K562 (cell line): ENCODE measurements around the gene ZNF549. TPM values are rescaled to one million over a fixed set of nuclear protein-coding genes. Genes with fewer than 3 reads are reported as not detected.
A peak's percentile ranks its signal among the peaks of the same experiment; 100 is the strongest.

Experiments
- CAMTA2 ChIP-seq: fragments of 250-450 bp; sonication (Bioruptor Pico); conservative IDR thresholded peaks from 2 replicates; pipeline ENCODE4 v1.5.1; 2022
- HDAC1 ChIP-seq, 2 experiments: fragments of 450-650 bp; IDR thresholded peaks; 2 replicates each; pipeline ENCODE4 v1.6.1; 2016 to 2017; ENCODE audit warnings: inconsistent platforms in 1 of 2, mild to moderate bottlenecking in 1 of 2, moderate library complexity in 1 of 2
- JUND ChIP-seq, 2 experiments: IDR thresholded peaks; 2 replicates in 1 of 2; 3 replicates in 1 of 2; pipeline ENCODE4 v1.6.1; 2011; ENCODE audit warnings: borderline replicate concordance in 2 of 2, low read depth in 2 of 2, low read length in 2 of 2, improper control_type of control experiment in 1 of 2, missing biosample characterization in 1 of 2, missing genetic modification characterization in 1 of 2, missing genetic modification reagents in 1 of 2
- POLR2AphosphoS5 ChIP-seq: IDR thresholded peaks from 2 replicates; pipeline ENCODE4 v1.6.1; 2011; ENCODE audit warnings: mild to moderate bottlenecking, low read depth, low read length, moderate library complexity; ENCODE audit not compliant: control insufficient read depth, insufficient read depth
- PTBP1 ChIP-seq: fragments of 200-400 bp; formaldehyde crosslinking; IDR thresholded peaks from 2 replicates; pipeline ENCODE4 v1.6.1; 2017; ENCODE audit warnings: low read depth, low read length
- RBBP5 ChIP-seq: fragments of 200-600 bp; sonication (generic); IDR thresholded peaks from 2 replicates; pipeline ENCODE4 v1.6.1; 2012; ENCODE audit warnings: borderline replicate concordance, mild to moderate bottlenecking, low read length, control low read depth, inconsistent platforms; ENCODE audit not compliant: insufficient read depth, poor library complexity, severe bottlenecking
- REST ChIP-seq, 2 experiments: fragments of 450-650 bp; formaldehyde crosslinking in 1 of 2; IDR thresholded peaks; 2 replicates each; pipeline versions ENCODE4 v1.4.0 to v1.6.1; 2014 to 2020; ENCODE audit warnings: mild to moderate bottlenecking in 2 of 2, borderline replicate concordance in 1 of 2, low read depth in 1 of 2
- STAT5B ChIP-seq: fragments of 250-450 bp; sonication (Bioruptor Pico); IDR thresholded peaks from 2 replicates; pipeline ENCODE4 v1.8.0; 2021; ENCODE audit warnings: mild to moderate bottlenecking, inconsistent platforms
- TFE3 ChIP-seq: fragments of 450-650 bp; formaldehyde crosslinking; IDR thresholded peaks from 2 replicates; pipeline ENCODE4 v1.4.0; 2020; ENCODE audit warnings: mild to moderate bottlenecking, mixed read lengths
- ZNF609 ChIP-seq: sonication (generic); formaldehyde crosslinking; IDR thresholded peaks from 2 replicates; pipeline ENCODE4 v1.8.1; 2023; ENCODE audit warnings: missing genetic modification reagents, mild to moderate bottlenecking, borderline replicate concordance
- polyA plus RNA-seq, 8 experiments: library from polyadenylated mRNA; depleted of rRNA in 4 of 8; stranded (reverse) in 5 of 8; unstranded in 3 of 8; fragments of >200 nt; fragmentation: Nextera tagmentation in 2 of 8; fragmentation: Illumina TruSeq in 1 of 8; extraction: Ambion mirVana in 2 of 8; extraction: Trizol in 1 of 8; gene quantifications; 2 replicates each; pipeline versions ENCODE4 v1.2.1 to v1.2.3, GENCODE V29; 2011 to 2014; ENCODE audit warnings: inconsistent platforms in 1 of 8, missing spikeins in 1 of 8
- total RNA-seq, 7 experiments: library from RNA; depleted of rRNA in 6 of 7; stranded (reverse); fragments of >200 nt in 6 of 7; fragmentation: Illumina TruSeq in 2 of 7; extraction: Trizol in 2 of 7; gene quantifications; 2 replicates each; pipeline versions ENCODE4 v1.2.1 to v1.2.3, GENCODE V29; 2011 to 2021; ENCODE audit warnings: low replicate concordance in 1 of 7

The ZNF549 gene
- total and polyA plus RNA-seq, 9 of the 15 experiments (the other 6 are each of a cell fraction or from before 2014, with no cell fraction given) = 0.03 to 0.68 (median 0.25) TPM

GRCh38 chr19:57599761-57600383, 72.7 kb downstream of the ZNF549 start, which contains the start of gene ZNF530 (continued):
- no peak for TF ChIP-seq REST (IDR thresholded peaks at IDR 0.05; ENCODE audit: borderline replicate concordance)
- no peak for TF ChIP-seq REST (CRISPR knock-in tag; IDR thresholded peaks at IDR 0.05; ENCODE audit: low read depth)
- TF ChIP-seq RBBP5 = peak; percentile 66
- TF ChIP-seq PTBP1 = no peak
- TF ChIP-seq JUND (IDR thresholded peaks at IDR 0.05; ENCODE audit: borderline replicate concordance, low read depth, low read length) = peak; percentile 43; the same call in 1 of the 2 replicates
- TF ChIP-seq JUND (tag; IDR thresholded peaks at IDR 0.05; ENCODE audit: borderline replicate concordance, low read depth, low read length) = 0 out of 3 replicates have a peak, but pooled peaks have one; percentile 18
- peak; percentile 50; the same call in 1 of the 2 replicates for TF ChIP-seq POLR2AphosphoS5
- no peak for TF ChIP-seq TFE3
- no peak for TF ChIP-seq CAMTA2 (CRISPR knock-in tag)
- no peak for TF ChIP-seq STAT5B (CRISPR knock-in tag)
- no peak for TF ChIP-seq ZNF609
- TF ChIP-seq HDAC1 (IDR thresholded peaks at IDR 0.05) = peak in 1 of 2 experiments; percentile 85; a peak in 1 of 4 replicates
